ENCODE data around the gene POLRMT.

DNA sequence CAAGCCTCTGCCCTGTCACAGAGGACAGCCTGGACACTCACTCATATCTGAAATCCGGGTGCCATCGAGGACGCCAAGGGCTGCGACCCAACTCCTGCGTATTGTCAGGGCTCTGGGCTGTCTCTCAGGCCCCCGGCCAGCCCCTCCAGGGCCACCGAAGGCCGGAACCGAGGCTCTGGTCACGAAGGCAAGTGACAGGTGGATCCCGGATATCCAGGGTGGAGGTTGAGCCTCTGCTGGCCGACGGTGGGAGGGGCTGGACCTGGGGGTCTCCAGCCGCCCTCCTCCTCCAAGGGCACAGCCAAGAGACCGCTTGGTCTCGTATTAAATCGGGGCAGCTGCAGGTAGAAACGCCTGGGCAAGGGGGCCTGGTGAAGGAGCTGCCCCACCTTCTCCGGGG lies 24.3 kb upstream of the POLRMT start:
- TF ChIP-seq POLR2A (IDR thresholded peaks at IDR 0.05) (no peak), EP300 (IDR thresholded peaks at IDR 0.05) (no peak)
- TF ChIP-seq, protein P1, sequence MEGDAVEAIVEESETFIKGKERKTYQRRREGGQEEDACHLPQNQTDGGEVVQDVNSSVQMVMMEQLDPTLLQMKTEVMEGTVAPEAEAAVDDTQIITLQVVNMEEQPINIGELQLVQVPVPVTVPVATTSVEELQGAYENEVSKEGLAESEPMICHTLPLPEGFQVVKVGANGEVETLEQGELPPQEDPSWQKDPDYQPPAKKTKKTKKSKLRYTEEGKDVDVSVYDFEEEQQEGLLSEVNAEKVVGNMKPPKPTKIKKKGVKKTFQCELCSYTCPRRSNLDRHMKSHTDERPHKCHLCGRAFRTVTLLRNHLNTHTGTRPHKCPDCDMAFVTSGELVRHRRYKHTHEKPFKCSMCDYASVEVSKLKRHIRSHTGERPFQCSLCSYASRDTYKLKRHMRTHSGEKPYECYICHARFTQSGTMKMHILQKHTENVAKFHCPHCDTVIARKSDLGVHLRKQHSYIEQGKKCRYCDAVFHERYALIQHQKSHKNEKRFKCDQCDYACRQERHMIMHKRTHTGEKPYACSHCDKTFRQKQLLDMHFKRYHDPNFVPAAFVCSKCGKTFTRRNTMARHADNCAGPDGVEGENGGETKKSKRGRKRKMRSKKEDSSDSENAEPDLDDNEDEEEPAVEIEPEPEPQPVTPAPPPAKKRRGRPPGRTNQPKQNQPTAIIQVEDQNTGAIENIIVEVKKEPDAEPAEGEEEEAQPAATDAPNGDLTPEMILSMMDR (IDR thresholded peaks at IDR 0.05), result no peak
